NCI-H524 treated with DMSO at 0.1 percent for 48 hours (cell line): Measurements from ENCODE around the gene PRTG.
A peak's percentile ranks its signal among the peaks of the same experiment; 100 is the strongest.
"Not testable (repeated sequence)": the region's sequence is repeated elsewhere in the genome, so short reads cannot be mapped to it uniquely, and the experiment has no call there.

Source experiments
- DNase-seq: peaks from one replicate; lab custom pipeline; 2025; lab: John Stamatoyannopoulos, UW

The PRTG gene

DNA sequence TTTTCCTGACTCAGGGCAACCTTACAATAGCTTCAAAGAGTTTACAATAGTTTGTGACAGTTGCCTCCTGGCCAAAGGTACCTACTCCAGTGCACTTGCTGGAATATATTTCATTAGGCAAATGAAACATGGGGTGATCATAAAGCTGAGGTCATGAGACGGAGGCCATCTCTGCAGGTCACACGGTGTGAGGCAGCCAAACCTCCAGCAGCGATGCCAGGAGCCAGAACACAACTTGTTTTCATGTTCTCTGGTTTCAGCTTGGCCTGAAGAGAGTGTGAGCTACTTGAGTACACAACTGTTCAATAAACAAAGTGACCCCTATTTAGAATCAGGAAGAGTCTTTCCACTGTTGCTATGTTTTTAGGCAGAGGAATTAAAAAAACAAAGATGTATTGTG is 112.1 kb downstream of the PRTG start:
- DNase-seq: no peak

DNA sequence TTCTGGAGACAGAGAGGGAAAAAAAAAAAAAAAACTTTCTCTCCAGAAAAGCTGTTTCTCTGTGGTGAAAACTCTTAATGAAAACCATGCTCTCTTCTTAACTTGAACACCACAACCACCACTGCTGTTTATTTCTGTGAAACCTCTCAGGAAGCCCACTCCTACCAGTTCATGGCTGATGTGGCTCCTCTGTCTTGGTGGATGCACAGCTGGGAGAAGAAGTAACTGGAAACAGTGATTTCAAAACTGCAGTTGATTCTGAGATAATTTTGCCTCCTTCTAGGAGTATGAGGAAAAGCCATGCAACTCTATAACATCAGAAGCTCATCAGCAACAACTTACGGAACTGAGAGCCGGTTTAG is 114.6 kb downstream of the PRTG start:
- DNase-seq: no peak

DNA sequence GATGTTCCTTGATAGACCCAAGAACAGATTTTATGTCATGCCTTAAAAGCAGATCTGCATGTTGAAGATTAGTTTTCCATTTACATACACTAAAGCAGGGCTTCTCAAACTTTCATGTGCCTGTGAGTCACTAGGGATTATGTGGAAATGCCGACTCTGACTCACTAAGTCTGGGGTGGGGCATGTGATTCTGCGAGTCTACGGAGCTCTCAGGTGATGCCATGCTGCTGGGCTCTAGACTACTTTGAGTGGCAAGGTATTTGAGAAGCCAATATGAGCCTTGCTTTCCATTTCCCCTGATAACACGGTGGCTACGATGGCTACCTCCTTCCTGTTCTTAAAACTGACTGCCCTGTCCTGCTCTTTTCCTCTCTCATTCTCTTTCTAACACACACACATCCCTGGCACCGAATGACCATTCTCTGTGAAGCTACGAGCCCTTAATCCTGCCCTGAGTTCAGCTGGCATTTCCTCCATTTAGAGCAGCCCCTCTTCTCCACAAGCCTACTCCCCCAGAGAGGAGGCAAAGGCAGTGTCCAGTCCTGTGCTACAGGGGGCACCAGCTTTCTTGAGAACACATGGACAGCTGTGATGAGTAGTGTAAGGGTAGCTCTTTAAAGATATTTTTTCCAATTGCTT is 115.1 kb downstream of the PRTG start:
- no peak for DNase-seq

DNA sequence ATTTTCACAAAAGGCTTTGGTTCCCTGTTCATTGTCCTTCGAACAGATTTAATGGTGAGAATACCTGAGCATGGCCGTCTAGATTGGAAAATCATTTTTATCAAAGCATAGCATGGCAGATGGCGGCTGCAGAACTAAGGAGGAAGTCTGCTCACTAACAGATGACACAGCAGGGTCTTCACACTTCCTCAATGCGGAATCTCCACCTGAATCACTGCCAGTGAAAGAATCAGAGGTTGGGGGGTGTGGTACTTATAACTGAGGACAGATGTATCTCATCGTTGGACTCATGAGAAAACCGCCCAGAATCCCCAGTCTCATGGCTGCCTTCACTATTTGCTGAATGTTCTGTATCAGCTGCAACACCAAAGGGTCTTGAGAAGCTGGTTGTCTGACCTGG is 123.2 kb downstream of the PRTG start:
- DNase-seq: no peak

DNA sequence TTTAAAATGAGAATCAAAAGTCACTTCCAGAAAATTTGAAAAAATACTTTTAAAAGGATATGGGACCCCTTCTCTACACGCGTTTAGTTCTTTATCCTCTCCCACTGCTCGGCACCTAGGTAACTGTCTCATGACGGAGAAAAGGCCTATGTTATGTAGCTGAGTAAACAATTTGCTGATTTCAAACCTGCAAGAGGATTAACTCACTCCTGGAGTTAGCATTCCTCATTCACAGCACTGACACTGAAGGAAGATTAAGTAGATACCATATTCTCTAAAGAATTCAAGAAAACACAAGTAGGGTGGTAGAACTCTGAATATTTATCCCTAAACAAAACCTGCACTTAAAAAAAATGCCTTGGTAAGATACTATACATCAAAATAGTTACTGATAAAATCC is 124.6 kb downstream of the PRTG start:
- no peak for DNase-seq

DNA sequence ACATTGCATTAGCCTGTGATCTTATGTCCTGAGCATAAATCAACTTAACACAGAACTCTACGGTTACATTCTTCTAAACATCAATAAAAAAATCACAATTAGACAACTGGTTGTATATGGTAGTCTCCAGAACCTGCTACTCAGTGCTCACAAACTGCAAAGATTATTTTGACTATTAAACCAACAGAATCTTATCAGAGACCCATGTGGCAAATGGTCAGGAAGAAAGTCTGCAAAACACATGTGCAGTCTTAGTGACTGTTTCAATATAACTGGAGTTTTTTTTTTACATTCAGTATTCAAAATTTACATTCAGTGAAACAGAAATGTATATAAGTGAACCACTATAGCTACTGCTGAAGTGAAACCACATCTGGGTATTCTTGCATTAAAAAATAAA is 127.5 kb downstream of the PRTG start:
- DNase-seq: no peak

DNA sequence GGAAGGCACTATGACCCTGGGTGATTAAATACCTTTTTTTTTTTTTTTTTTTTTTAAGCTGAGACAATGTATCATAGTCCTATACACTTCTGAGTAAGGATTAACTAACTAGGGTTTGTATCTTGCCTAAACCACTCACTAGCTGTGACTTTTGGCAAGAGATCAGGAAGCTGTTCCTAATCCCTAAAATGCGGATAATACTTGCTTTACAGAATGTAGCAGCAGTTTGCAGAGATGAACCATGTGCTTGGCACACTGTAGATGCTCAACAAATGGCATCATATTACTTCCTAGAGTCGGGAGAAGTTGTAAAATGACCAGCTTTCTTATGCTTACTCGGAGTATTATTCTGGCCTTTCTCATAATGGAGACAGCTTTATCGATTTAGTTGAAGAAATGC is 129.2 kb downstream of the PRTG start:
- peak; percentile 61 for DNase-seq

DNA sequence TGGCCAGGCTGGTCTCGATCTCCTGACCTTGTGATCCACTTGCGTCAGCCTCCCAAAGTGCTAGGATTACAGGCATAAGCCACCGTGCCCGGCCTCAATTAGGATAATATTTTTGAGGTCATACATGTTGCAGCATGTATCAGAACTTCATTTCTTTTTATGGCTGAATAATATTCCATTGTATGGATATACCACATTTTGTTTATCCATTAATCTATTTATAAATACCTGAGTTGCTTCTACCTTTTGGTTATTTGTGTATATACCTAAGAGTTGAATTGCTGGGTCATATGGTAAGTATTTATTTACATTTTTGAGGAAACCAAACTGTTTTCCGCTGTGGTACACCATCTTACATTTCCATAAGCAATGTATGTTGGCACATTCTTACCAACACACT is 136.7 kb downstream of the PRTG start:
- DNase-seq: no peak

DNA sequence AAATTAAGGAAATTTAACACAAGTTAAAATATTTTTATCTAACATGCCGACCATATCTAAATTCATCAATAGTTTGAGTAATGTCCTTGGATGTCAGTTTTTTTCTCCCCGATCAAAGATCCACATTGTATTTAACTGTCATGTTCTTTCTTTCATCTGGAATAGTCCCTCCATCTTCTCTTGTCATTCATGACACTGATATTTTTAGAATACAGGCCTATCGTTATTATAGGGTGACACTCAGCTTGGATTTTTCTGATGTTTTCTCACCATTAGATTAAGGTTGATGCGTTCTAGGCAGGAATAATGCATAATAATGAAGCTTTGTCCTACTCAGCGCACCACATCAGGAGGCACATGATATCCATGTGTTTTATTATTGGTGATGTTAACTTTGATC is 141.6 kb downstream of the PRTG start:
- DNase-seq: no peak

DNA sequence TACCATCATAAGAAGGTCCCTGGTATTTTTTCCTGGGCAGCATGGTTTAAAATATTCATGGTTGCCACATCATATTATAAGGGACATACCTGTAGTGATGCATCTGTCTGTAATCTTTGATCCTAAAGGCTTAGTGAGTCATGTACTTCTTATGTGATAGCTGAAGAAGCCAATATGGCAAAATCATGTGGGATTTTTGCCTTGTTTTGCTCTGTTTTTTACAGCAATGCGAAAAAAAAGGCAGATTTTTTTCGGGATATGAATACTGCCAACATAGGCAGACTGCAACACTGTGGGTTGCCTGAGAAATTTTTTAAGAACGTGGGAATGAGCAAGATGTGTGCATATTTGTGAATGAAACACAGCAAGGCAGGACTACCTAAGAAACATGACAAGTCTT is 143.5 kb downstream of the PRTG start:
- no peak for DNase-seq

DNA sequence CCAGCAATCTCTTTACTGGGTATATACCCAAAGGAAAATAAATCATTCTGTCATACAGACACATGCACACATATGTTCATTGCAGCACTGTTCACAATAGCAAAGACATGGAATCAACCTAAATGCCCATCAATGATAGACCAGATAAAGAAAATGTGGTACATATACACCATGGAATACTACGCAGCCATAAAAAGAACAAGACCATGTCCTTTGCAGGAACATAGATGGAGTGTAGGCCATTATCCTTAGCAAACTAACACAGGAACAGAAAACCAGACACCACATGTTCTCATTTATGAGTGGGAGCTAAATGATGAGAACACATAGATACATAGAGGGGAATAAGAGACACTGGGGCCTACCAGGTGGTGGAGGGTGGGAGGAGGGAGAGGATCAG is 149.9 kb downstream of the PRTG start:
- not testable (repeated sequence) for DNase-seq

DNA sequence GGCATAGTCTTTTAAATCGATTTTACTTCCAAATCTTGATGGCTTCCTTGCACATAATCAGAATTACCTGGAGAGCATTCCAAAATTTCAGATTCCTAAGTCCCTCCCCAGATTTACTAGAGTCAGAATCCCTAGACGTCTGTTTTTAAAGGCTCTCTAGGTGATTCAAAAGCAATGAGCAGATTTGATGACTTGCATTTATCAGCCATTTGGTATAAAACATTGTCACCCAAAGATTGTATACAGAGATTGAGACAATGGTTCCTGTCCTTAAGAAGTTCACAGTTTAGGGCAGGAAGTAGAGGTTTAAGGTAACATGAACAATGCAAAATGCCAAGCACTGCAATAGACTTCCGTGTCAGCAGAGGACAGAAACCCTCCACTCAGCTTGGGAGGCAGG is 152.2 kb downstream of the PRTG start:
- DNase-seq: no peak

DNA sequence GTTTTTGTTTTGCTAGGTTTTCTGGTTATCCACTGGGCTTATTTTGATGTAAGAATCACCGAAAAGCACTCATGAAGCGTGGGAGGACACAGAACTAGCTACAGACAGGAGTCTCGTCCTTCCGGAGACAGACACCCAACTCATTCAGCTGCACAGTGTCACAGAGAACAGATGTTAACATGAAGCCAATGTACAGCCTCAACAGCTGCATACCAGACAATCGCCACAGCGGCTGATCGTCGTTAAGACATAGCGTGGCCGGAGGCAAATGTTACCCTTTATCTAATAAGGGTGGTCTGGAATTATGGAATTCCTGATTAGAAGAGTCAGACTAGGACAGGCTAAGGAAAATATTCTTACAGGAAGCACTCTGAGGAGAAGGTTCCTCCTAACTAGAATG is 153.7 kb downstream of the PRTG start:
- no peak for DNase-seq

DNA sequence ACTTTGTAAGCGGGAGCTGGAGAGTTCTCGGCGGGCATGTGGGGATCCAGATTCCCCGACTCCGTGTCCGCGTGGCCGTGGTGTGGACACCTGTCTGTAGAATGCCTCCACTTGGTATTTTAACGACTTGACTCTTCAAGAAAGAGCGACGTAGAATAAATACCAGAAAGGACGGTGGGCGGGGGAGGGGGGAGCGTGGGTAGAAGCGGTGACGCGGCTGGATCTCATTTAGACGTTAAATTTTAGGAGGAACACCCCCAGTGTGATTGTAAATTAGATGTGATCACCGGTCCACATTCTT is 154.2 kb downstream of the PRTG start:
- DNase-seq: no peak

DNA sequence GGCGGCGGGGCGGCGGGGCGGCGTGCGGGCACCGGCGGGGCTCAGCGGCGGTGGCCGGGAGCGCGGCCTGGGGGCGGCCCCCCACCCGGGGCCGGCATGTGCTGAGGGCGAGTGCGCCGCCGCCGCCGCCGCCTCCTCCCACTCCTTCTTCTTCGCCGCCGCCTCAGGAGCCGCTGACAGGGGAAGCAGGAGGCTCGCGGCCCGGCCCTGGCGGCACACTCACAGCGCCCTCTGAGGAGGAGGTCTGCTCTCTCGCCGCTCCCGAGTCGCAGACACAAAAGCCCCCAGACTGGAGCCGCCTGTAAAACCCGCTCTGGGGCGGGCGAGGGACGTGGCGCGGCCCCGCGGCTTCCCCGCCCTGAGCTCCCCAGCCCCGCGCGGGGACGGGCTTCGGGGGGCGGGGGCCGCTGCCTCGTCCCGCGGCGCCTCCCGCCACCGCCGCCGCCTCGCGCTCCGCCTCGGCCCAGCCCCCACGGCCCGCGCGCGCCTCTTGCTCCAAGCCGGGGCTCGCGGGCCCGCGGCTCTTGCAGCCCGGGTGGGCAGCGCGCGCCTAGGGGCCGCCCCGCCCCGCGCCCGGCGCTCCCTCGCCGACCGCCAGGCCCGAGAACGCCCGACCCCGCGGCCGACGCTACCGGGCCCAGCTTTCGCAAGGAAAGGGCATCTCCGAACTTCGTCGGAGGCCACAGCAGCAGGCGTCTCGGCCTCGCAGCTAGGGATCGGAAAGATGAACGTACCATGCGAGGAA is 154.7 kb downstream of the PRTG start, which contains the start of gene PYGO1:
Gene PYGO1 (minus strand): TSS at position 276 of the 745 bp plus-strand sequence. CDS start 462 bp downstream, outside the sequence.
- no peak for DNase-seq

DNA sequence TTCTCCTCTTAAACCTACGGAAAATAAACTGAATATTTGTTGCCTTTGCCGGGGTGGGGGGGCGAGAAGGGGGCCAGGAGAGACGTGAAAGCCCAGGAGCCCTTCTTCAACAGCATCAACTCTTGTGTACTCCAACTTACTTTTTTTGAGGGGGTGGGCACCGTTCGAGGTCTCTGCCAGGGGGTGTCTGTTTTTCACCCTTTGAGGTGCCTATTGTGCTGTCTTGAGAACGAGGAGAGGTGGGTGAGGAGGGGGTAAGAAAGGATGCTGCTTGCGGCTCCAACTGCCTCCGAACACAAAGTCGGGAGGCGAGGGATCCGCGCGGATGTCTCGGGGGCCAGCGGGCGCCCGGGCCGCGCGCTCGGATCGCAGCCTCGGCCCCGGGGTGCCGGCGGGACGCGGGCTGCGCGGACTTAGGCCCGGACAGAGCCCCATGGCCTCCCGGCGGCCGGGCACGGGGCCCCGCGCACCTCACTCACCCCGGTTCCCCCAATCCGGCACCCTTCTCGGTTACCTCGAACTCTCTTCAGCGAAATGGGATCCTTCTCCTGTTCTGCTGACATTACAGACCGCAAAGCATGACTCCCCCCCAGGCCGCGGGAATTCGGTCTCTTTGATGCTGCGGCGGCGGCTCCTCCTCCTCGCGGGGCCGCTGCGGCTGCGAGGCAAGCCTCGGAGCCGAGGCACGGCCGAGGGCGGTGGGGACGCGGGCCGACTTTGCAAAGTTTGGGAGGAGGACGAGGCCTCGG is 155.5 kb downstream of the PRTG start:
- no peak for DNase-seq

DNA sequence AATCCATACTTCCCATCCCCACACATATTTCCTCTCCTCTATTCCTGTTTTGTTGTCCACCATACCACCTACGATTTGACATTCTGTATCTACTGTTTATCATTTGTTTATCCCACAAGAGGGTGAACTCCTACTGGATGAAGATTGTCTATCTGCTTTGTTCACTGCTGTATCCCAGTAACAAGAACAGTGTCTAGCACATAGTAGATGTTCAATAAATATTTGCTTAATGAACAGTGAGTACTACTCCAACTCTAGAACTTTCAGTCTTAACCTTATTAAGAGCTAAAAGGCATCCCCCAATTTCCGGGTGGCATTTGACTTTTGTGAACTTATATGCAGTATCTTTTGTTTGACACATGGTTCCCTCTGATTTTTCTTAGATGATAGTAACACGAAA is 156.1 kb downstream of the PRTG start:
- DNase-seq: no peak

DNA sequence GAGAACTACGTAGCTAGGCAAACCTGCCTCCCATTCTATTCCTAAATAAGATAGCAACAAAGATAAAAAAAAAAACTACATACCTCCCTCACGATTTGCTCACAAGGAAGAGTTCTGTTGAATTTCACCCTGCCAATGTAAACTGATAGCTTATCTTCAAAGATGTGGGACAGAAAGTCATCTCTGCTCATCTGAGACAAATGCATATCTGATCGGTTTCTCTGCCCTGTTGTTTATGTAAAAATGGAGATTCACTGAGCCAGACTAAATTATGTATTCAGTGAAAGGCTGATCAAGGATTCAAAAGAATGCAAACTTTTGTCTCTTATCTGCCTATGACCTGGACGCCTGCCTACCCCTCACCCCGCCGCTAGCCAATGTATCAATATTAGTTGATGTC is 166.0 kb downstream of the PRTG start:
- no peak for DNase-seq

DNA sequence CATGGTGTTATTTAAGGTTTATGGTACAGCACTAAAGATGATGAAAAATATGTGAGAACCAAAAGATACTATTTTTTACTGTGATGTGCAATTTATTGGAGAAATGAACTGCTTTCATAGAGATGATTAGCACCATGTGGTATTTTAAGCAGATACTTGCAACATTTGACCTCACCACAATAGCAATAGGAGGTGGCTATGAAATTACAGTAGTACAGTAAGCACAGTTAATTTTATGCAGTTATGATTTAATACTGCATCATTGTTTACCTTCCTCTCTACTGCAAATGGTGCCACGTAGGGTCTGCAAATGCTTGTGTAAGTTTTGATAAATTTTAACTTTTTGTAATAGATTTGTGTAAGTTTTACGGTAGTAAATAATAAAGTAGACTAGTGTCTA is 168.9 kb downstream of the PRTG start:
- no peak for DNase-seq

DNA sequence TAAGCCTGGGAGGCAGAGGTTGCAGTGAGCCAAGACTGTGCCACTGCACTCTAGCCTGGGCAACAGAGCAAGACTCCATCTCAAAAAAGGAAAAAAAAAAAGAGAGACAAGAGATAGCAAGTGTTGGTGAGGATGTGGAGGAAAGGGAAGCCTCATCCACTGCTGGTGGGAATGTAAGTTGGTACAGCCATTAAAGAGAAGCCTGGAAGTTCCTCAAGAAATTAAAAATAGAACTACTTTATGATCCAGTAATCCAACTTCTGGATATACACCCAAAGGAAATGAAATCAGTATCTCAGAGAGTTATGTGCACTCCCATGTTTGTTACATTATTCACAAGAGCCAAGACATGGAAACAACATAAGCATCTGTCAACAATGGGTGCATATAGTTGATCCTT is 169.7 kb downstream of the PRTG start:
- no peak for DNase-seq

DNA sequence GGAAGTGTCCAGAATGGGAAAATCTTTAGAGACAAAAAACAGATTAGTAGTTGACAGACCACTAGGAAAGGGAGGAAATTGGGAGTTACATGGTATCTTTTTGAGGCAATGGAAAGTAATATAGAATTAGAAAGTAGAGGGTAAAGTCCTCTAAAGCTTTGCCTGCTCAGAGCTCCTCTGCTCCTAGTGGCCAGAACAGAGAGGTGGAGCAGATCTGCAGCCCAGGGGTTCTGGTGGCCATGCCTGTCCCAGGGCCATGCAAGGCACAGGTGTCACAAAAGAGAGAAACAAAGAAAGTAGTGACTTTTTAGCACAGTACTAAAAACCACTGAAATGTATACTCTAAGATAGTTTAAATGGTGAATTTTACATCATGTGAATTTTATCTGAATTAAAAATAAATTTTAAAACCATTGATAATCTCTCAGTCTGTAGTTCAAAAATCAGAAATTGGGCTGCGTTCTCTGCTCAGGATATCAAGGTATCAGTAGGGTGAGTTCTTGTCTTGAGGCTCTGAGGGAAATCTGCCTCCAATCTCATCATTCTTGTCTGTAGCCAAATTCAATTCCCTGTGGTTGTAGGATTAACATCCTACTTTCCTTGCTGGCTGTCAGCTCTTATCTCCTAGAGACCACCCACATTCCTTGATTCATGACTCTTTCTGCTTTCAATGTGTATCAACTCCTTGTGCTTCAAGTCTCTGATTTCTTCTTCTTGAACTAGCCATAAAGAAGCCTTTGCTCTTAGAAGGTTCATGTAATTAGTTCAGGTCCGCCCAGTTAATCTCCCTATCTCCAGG is 178.4 kb downstream of the PRTG start:
- DNase-seq: no peak

DNA sequence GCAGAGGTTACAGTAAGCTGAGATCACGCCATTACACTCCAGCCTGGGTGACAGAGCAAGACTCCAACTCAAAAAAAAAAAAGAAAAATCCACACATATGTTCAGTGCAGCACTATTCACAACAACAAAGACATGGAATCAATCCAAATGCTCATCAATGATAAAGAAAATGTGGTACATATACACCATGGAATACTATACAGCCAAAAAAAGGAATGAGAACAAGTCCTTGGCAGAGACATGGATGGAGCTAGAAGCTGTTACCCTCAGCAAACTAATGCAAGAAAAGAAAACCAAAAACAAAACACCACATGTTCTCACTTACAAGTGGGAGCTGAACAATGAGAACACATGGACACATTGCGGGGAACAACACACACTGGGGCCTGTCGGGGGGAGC is 180.4 kb downstream of the PRTG start:
- DNase-seq: no peak
